Mesenchymal stem cell (in vitro differentiated cells and primary cell): ENCODE measurements around the gene IZUMO4.

Experiments used
- DNase-seq: peaks from one replicate; pipeline ENCODE4 v3.0.0-alpha.2; 2013
- H2AFZ ChIP-seq: one replicate; pipeline ENCODE4 v1.6.1; 2013; ENCODE audit warnings: low read depth, mild to moderate bottlenecking, control low read depth, inconsistent platforms, low read length, moderate library complexity
- H2AK5ac ChIP-seq: 2 replicates; pipeline ENCODE4 v1.6.1; 2013; ENCODE audit warnings: low read length, moderate library complexity, mild to moderate bottlenecking, inconsistent platforms; ENCODE audit not compliant: severe bottlenecking
- H2BK120ac ChIP-seq: one replicate; pipeline ENCODE4 v1.6.1; 2013; ENCODE audit warnings: low read depth, mild to moderate bottlenecking, inconsistent platforms, low read length, moderate library complexity
- H2BK12ac ChIP-seq, 2 experiments: one replicate each; pipeline ENCODE4 v1.6.1; 2013; ENCODE audit warnings: inconsistent platforms in 2 of 2, low read length in 2 of 2, mild to moderate bottlenecking in 2 of 2, moderate library complexity in 2 of 2, control low read depth in 1 of 2
- H2BK15ac ChIP-seq: one replicate; pipeline ENCODE4 v1.6.1; 2013; ENCODE audit warnings: mild to moderate bottlenecking, low read depth, inconsistent platforms; ENCODE audit not compliant: poor library complexity, severe bottlenecking
- H2BK5ac ChIP-seq: 2 replicates; pipeline ENCODE4 v1.6.1; 2013; ENCODE audit warnings: low read depth, mild to moderate bottlenecking, low read length, control low read depth, inconsistent platforms; ENCODE audit not compliant: poor library complexity, severe bottlenecking
- H3K14ac ChIP-seq, 2 experiments: one replicate each; pipeline ENCODE4 v1.6.1; 2013; ENCODE audit warnings: inconsistent platforms in 2 of 2, low read length in 2 of 2, control low read depth in 1 of 2, mild to moderate bottlenecking in 1 of 2, moderate library complexity in 1 of 2
- H3K18ac ChIP-seq, 2 experiments: one replicate each; pipeline ENCODE4 v1.6.1; 2013; ENCODE audit warnings: inconsistent platforms in 2 of 2, low read length in 2 of 2, control low read depth in 1 of 2, low read depth in 1 of 2, mild to moderate bottlenecking in 1 of 2
- H3K23ac ChIP-seq, 2 experiments: one replicate each; pipeline ENCODE4 v1.6.1; 2013; ENCODE audit warnings: inconsistent platforms in 2 of 2, low read length in 2 of 2, mild to moderate bottlenecking in 2 of 2, moderate library complexity in 2 of 2, control low read depth in 1 of 2
- H3K27ac ChIP-seq: 2 replicates; pipeline ENCODE4 v1.5.1; 2013; ENCODE audit warnings: mild to moderate bottlenecking, moderate library complexity, low read length, control low read depth, inconsistent platforms; ENCODE audit not compliant: poor library complexity, severe bottlenecking
- H3K27me3 ChIP-seq, 2 experiments: 2 replicates each; pipeline versions ENCODE4 v1.6.1 to v1.7.0; 2013; ENCODE audit warnings: low read length in 2 of 2, mild to moderate bottlenecking in 2 of 2, moderate library complexity in 2 of 2, control low read depth in 1 of 2, inconsistent platforms in 1 of 2; ENCODE audit not compliant: control insufficient read depth in 1 of 2, insufficient read depth in 1 of 2
- H3K36me3 ChIP-seq, 2 experiments: 2 replicates each; pipeline versions ENCODE4 v1.6.1 to v1.7.0; 2013; ENCODE audit warnings: low read length in 2 of 2, control low read depth in 1 of 2, inconsistent platforms in 1 of 2, low read depth in 1 of 2, mild to moderate bottlenecking in 1 of 2; ENCODE audit not compliant: insufficient read depth in 2 of 2, control insufficient read depth in 1 of 2
- H3K4ac ChIP-seq, 2 experiments: one replicate each; pipeline ENCODE4 v1.6.1; 2013; ENCODE audit warnings: inconsistent platforms in 2 of 2, low read length in 2 of 2, mild to moderate bottlenecking in 2 of 2, moderate library complexity in 2 of 2, control low read depth in 1 of 2, low read depth in 1 of 2
- H3K4me1 ChIP-seq: 2 replicates; pipeline ENCODE4 v1.6.1; 2013; ENCODE audit warnings: low read depth, low read length, control low read depth; ENCODE audit not compliant: control insufficient read depth, insufficient read depth
- H3K4me2 ChIP-seq: 2 replicates; pipeline ENCODE4 v1.6.1; 2013; ENCODE audit warnings: low read length, mild to moderate bottlenecking, inconsistent platforms; ENCODE audit not compliant: poor library complexity, severe bottlenecking
- H3K4me3 ChIP-seq, 2 experiments: 2 replicates each; pipeline versions ENCODE4 v1.5.1 to v1.7.0; 2013; ENCODE audit warnings: low read length in 2 of 2, mild to moderate bottlenecking in 2 of 2, control low read depth in 1 of 2, low read depth in 1 of 2; ENCODE audit not compliant: insufficient read depth in 1 of 2
- H3K79me1 ChIP-seq: replicated peaks from 2 replicates; pipeline ENCODE4 v1.6.1; 2013; ENCODE audit warnings: mild to moderate bottlenecking, control low read depth, low read length, inconsistent platforms; ENCODE audit not compliant: poor library complexity, severe bottlenecking
- H3K9ac ChIP-seq: 2 replicates; pipeline ENCODE4 v1.7.0; 2013; ENCODE audit warnings: mild to moderate bottlenecking, low read length, moderate library complexity
- H3K9me3 ChIP-seq: 2 replicates; pipeline ENCODE4 v1.7.0; 2013; ENCODE audit warnings: mild to moderate bottlenecking, low read length; ENCODE audit not compliant: control insufficient read depth
- H4K8ac ChIP-seq: one replicate; pipeline ENCODE4 v1.6.1; 2013; ENCODE audit warnings: inconsistent platforms, mild to moderate bottlenecking, low read length, moderate library complexity
- H4K91ac ChIP-seq: one replicate; pipeline ENCODE4 v1.6.1; 2013; ENCODE audit warnings: mild to moderate bottlenecking, low read length, inconsistent platforms
- WGBS: methylation state at CpG from one replicate; pipeline ENCODE4 v1.1.7; 2013; ENCODE audit warnings: mixed read lengths; 5-methylcytosine and 5-hydroxymethylcytosine counted together

IZUMO4 gene

GRCh38 chr19:2070986-2071673 is 25.6 kb upstream of the IZUMO4 start:
- Histone ChIP-seq H3K79me1 (peaks cover 20% of the 10 kb centered on the region), H3K27ac (no peak overlapping the region), H3K14ac (no peak overlapping the region), H3K4me2 (no peak overlapping the region), H3K4me3 (no peak overlapping the region), H3K9me3 (no peaks in the 10 kb centered on the region), H3K23ac (no peak overlapping the region), H2BK15ac (no peak overlapping the region), H3K4ac (no peak overlapping the region), H4K8ac (no peak overlapping the region), H2AFZ (no peak overlapping the region), H4K91ac (no peak overlapping the region), H2BK5ac (no peak overlapping the region), H3K18ac (no peak overlapping the region), H3K36me3 (peaks cover 42 to 46% of the 10 kb centered on the region in 2 experiments), H2BK12ac (no peak overlapping the region), H2BK120ac (no peak overlapping the region), H3K9ac (no peak overlapping the region), H3K27me3 (no peaks in the 10 kb centered on the region), H3K4me1 (peaks cover 4% of the 10 kb centered on the region), H2AK5ac (no peak overlapping the region)
- no peak for DNase-seq
- 92% methylated on average over 19 of the region's 19 CpGs for WGBS

DNA sequence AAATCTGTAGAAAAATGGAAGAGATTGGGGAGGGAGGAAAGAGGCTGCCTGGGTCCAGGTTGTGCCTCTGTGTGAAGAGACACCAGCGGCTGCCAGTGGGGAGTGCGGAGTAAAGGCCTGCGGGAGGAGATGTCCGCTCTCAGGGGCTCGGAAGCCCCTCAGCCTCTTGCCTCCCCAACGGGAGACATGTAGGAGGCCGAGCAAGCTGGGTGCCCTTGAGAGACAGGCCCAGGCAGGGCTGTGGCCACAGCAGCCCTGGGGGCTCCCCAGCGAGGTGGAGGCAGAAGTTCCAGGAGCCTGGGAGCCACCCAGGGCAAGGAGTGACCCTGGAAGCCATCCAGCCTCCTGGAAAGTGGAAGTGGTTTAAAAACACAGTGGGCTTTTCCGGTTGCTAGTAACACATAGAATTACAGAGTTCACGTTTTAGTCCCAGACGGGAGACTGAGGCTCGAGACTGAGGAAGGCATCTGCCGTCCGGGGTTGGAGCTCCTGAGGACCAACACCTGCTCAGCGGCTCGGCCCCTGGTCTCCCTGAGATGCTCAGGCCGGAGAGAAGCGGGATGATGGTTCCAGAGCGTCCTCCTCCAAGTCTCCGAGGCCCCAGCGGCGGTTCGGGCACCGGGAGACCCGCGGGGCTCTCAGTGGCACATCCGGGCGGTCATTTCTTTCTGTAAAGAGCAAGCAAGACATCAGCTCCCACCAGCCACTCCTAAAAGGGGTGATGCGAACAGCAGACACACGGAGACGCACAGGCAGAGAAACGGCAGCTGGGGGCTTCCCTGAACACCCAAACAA is 23.8 kb upstream of the IZUMO4 start:
- Histone ChIP-seq H3K23ac (peak overlapping the region in 1 of 2 experiments; percentile 37), H2BK5ac (no peak overlapping the region), H2AFZ (no peak overlapping the region), H2BK12ac (no peak overlapping the region), H3K14ac (no peak overlapping the region), H3K4ac (peak overlapping the region in 1 of 2 experiments; percentile 60), H3K36me3 (peaks cover 61 to 64% of the 10 kb centered on the region in 2 experiments), H4K91ac (no peak overlapping the region), H3K9me3 (no peaks in the 10 kb centered on the region), H3K4me3 (no peak overlapping the region), H2BK120ac (no peak overlapping the region), H3K27me3 (no peaks in the 10 kb centered on the region), H3K4me2 (no peak overlapping the region), H2BK15ac (no peak overlapping the region), H3K79me1 (peaks cover 28% of the 10 kb centered on the region), H2AK5ac (no peak overlapping the region), H3K4me1 (peaks cover 4% of the 10 kb centered on the region), H4K8ac (peak overlapping the region; percentile 4), H3K18ac (no peak overlapping the region), H3K27ac (no peak overlapping the region), H3K9ac (no peak overlapping the region)
- WGBS = 96% methylated on average over 32 of the region's 32 CpGs
- DNase-seq = no peak

GRCh38 chr19:2076526-2076944 is 20.2 kb upstream of the IZUMO4 start:
- H3K27me3 ChIP-seq = no peaks in the 10 kb centered on the region
- DNase-seq = no peak
- no peak overlapping the region for H2BK12ac ChIP-seq
- H3K36me3 ChIP-seq = peaks cover 81 to 84% of the 10 kb centered on the region in 2 experiments
- no peak overlapping the region for H3K4ac ChIP-seq
- H2BK5ac ChIP-seq = no peak overlapping the region
- H2AFZ ChIP-seq = no peak overlapping the region
- H3K4me1 ChIP-seq = peaks cover 3% of the 10 kb centered on the region
- no peak overlapping the region for H3K14ac ChIP-seq
- no peaks in the 10 kb centered on the region for H3K9me3 ChIP-seq
- no peak overlapping the region for H3K4me2 ChIP-seq
- H2BK15ac ChIP-seq = no peak overlapping the region
- WGBS = over 99% methylated on average over 30 of the region's 32 CpGs
- no peak overlapping the region for H4K91ac ChIP-seq
- H3K27ac ChIP-seq = no peak overlapping the region
- H3K18ac ChIP-seq = no peak overlapping the region
- H4K8ac ChIP-seq = no peak overlapping the region
- H3K79me1 ChIP-seq = peaks cover 49% of the 10 kb centered on the region
- no peak overlapping the region for H2AK5ac ChIP-seq
- no peak overlapping the region for H2BK120ac ChIP-seq
- no peak overlapping the region for H3K4me3 ChIP-seq
- no peak overlapping the region for H3K23ac ChIP-seq
- no peak overlapping the region for H3K9ac ChIP-seq

- no peaks in the 10 kb centered on the region for H3K27me3 ChIP-seq
- no peak overlapping the region for H2AK5ac ChIP-seq
- no peak overlapping the region for H2BK5ac ChIP-seq
- no peak overlapping the region for H3K9ac ChIP-seq
- H3K14ac ChIP-seq = no peak overlapping the region
- no peak overlapping the region for H2BK12ac ChIP-seq
- peaks cover 79 to 83% of the 10 kb centered on the region in 2 experiments for H3K36me3 ChIP-seq
- no peak overlapping the region for H3K18ac ChIP-seq
- peaks cover 51% of the 10 kb centered on the region for H3K79me1 ChIP-seq
- H2BK15ac ChIP-seq = no peak overlapping the region
- H3K4me3 ChIP-seq = no peak overlapping the region
- DNase-seq = no peak
- no peak overlapping the region for H4K91ac ChIP-seq
- no peak overlapping the region for H3K27ac ChIP-seq
- H3K4me1 ChIP-seq = peaks cover 8% of the 10 kb centered on the region
- H3K4ac ChIP-seq = no peak overlapping the region
- no peak overlapping the region for H4K8ac ChIP-seq
- no peak overlapping the region for H3K4me2 ChIP-seq
- H2AFZ ChIP-seq = no peak overlapping the region
- WGBS = 96% methylated on average over 7 of the region's 7 CpGs
- H3K9me3 ChIP-seq = no peaks in the 10 kb centered on the region
- H3K23ac ChIP-seq = no peak overlapping the region
- no peak overlapping the region for H2BK120ac ChIP-seq
Measured at GRCh38 chr19:2077398-2077797, 19.3 kb upstream of the IZUMO4 start.
